Heart left ventricle (tissue), 13 donors: ENCODE results near the gene EPHA5.

Source experiments
- POLR2A ChIP-seq, 2 donors: fragments of 450-650 bp; IDR thresholded peaks; one replicate each; pipeline ENCODE4 v1.6.1; 2017; ENCODE audit warnings: antibody characterized with exemption in 2 of 2, mild to moderate bottlenecking in 2 of 2, moderate library complexity in 2 of 2
- TF ChIP-seq, protein P1 (sequence below), 12 donors: fragments of 200-600 bp; sonication (generic) in 4 of 12; IDR thresholded peaks; one replicate each; pipeline versions ENCODE4 v1.5.0 to v1.8.0; 2018 to 2022; ENCODE audit warnings: antibody characterized with exemption in 12 of 12, mild to moderate bottlenecking in 5 of 12
- donor health status: ischemic (EF 13 %, LVEDD 7.1; RV severe dilation, severe dysfunction).
- donor health status: DM: no; HTN: yes; CAD: no.
- donor health status: DM: no; HTN: no; CAD: no.
- donor health status: ischemic (EF 25% LVEDD 6.9; RV normal size, moderate dysfunction).
- donor health status: ischemic (EF 25% LVEDD 5.7; RV mildly dilated, moderate dysfunction).
- donor health status: ischemic (EF 35%, LVEDD 5.7; RV mildly dilated, moderate dysfunction).
- donor health status: nonischemic (EF 11% LVEDD 7.7; RV severe dilation, severe dysfunction).
- donor health status: DM: yes; HTN: yes; CAD: no.
- donor health status: PGD.
- donor health status: ischemic (EF 29% LVEDD 5.4; RV normal size, mild dysfunction).
- donor health status: nonischemic (EF 23%, LVEDD 6.1; RV moderate dilation, normal function).

GRCh38 chr4:65453398-65453797 is 216.9 kb downstream of the EPHA5 start:
- TF ChIP-seq, protein P1, sequence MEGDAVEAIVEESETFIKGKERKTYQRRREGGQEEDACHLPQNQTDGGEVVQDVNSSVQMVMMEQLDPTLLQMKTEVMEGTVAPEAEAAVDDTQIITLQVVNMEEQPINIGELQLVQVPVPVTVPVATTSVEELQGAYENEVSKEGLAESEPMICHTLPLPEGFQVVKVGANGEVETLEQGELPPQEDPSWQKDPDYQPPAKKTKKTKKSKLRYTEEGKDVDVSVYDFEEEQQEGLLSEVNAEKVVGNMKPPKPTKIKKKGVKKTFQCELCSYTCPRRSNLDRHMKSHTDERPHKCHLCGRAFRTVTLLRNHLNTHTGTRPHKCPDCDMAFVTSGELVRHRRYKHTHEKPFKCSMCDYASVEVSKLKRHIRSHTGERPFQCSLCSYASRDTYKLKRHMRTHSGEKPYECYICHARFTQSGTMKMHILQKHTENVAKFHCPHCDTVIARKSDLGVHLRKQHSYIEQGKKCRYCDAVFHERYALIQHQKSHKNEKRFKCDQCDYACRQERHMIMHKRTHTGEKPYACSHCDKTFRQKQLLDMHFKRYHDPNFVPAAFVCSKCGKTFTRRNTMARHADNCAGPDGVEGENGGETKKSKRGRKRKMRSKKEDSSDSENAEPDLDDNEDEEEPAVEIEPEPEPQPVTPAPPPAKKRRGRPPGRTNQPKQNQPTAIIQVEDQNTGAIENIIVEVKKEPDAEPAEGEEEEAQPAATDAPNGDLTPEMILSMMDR (IDR thresholded peaks at IDR 0.05): no peak
- no peak for TF ChIP-seq POLR2A (IDR thresholded peaks at IDR 0.05)
